ENCODE results near the gene INPP4A. TPM values are rescaled to one million over a fixed set of nuclear protein-coding genes. Genes with fewer than 3 reads are reported as not detected.

INPP4A gene
- polyA plus RNA-seq, 2 of the 4 experiments (the other 2 are of a cell fraction): 9.4 to 16.0 TPM

DNA sequence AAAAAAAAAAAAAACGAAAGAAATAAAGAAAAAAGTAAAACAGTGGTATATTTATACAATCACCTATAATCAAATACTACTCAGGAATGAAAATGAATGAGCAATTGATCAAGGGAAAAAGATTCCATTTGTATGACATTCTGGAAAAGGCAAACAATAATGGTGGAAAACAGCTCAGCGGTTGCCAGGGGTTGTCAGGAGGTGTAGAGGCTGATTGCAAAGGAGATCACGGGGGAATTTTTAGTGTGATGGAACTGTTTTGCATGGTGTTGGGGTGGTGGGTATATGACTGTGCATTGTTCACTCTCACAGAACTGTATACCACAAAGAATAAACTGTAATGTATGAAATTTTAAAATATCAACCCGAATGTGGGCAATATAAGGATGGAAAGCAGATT is 45.5 kb upstream of the INPP4A start:
- ATAC-seq: no peak
- ChIA-PET POLR2A (no interaction called here), CTCF (interaction anchor here (1.0 to 3.1 kb wide), 3 partner anchors 14 to 592 kb away, joined by 3 to 12 read pairs (median 11); no protein-coding TSS in a partner anchor)
- DNase-seq (ENCODE audit: low read depth in 1 of 2, low spot score in 1 of 2): no peak
- TF ChIP-seq FOXS1 (CRISPR knock-in tag; IDR thresholded peaks at IDR 0.05): no peak
- peak; percentile 91 for TF ChIP-seq RFX5 (IDR thresholded peaks at IDR 0.05)
- FAIRE-seq: no peak
- Histone ChIP-seq H3K4me2 (no peak overlapping the region), H3K9me3 (no peaks in the 10 kb centered on the region), H3K4me3 (no peak overlapping the region), H3K4me1 (no peaks in the 10 kb centered on the region), H3K27ac (no peak overlapping the region)
- whole genome bisulfite sequencing (ENCODE audit: missing lambda C conversion rate): 5% methylated on average over 4 of the region's 4 CpGs

DNA sequence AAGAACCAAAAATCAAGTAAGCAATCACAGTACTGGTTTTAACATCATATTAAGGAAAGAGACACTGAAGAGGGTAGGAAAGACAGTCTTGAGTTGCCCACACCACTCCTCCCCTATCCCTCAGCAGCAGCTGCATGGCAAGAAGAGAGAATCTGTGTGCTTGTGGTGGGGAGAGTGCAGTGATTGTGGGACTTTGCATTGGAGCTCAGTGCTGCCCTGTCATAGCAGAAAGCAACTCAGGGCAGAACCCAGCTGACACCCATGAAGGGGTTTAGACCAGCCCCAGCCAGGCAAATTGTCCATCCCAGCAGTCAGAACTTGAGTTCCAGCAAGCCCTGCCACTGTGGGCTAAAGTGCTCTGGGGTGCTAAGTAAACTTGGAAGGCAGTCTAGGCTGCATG is 40.8 kb upstream of the INPP4A start:
- DNase-seq (ENCODE audit: low read depth in 1 of 2, low spot score in 1 of 2) (no peak), ATAC-seq (no peak), FAIRE-seq (no peak)
- Histone ChIP-seq H3K4me3 (no peak overlapping the region), H3K9me3 (no peaks in the 10 kb centered on the region), H3K27ac (no peak overlapping the region), H3K4me1 (no peaks in the 10 kb centered on the region), H3K4me2 (no peak overlapping the region)
- POLR2A ChIA-PET: no interaction called here
- TF ChIP-seq HOXA7 (CRISPR knock-in tag; IDR thresholded peaks at IDR 0.05): no peak
- no peak for TF ChIP-seq ZC3H11A (IDR thresholded peaks at IDR 0.05)
- TF ChIP-seq PHF8 (IDR thresholded peaks at IDR 0.05; ENCODE audit: borderline replicate concordance, low read depth): no peak
- no peak for TF ChIP-seq TFCP2L1 (CRISPR knock-in tag; IDR thresholded peaks at IDR 0.05)
- TF ChIP-seq, protein P1, sequence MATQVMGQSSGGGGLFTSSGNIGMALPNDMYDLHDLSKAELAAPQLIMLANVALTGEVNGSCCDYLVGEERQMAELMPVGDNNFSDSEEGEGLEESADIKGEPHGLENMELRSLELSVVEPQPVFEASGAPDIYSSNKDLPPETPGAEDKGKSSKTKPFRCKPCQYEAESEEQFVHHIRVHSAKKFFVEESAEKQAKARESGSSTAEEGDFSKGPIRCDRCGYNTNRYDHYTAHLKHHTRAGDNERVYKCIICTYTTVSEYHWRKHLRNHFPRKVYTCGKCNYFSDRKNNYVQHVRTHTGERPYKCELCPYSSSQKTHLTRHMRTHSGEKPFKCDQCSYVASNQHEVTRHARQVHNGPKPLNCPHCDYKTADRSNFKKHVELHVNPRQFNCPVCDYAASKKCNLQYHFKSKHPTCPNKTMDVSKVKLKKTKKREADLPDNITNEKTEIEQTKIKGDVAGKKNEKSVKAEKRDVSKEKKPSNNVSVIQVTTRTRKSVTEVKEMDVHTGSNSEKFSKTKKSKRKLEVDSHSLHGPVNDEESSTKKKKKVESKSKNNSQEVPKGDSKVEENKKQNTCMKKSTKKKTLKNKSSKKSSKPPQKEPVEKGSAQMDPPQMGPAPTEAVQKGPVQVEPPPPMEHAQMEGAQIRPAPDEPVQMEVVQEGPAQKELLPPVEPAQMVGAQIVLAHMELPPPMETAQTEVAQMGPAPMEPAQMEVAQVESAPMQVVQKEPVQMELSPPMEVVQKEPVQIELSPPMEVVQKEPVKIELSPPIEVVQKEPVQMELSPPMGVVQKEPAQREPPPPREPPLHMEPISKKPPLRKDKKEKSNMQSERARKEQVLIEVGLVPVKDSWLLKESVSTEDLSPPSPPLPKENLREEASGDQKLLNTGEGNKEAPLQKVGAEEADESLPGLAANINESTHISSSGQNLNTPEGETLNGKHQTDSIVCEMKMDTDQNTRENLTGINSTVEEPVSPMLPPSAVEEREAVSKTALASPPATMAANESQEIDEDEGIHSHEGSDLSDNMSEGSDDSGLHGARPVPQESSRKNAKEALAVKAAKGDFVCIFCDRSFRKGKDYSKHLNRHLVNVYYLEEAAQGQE (IDR thresholded peaks at IDR 0.05): no peak
- TF ChIP-seq FOSB (CRISPR knock-in tag; IDR thresholded peaks at IDR 0.05): no peak
- TF ChIP-seq ZNF302 (CRISPR knock-in tag; IDR thresholded peaks at IDR 0.05): no peak
- no peak for TF ChIP-seq NFE2L2 (conservative IDR thresholded peaks at IDR 0.05; ENCODE audit: low read length)
- CTCF ChIA-PET: interaction anchor here (1.9 to 2.5 kb wide), 2 partner anchors 9 to 19 kb away, joined by 5 to 9 read pairs; no protein-coding TSS in a partner anchor

DNA sequence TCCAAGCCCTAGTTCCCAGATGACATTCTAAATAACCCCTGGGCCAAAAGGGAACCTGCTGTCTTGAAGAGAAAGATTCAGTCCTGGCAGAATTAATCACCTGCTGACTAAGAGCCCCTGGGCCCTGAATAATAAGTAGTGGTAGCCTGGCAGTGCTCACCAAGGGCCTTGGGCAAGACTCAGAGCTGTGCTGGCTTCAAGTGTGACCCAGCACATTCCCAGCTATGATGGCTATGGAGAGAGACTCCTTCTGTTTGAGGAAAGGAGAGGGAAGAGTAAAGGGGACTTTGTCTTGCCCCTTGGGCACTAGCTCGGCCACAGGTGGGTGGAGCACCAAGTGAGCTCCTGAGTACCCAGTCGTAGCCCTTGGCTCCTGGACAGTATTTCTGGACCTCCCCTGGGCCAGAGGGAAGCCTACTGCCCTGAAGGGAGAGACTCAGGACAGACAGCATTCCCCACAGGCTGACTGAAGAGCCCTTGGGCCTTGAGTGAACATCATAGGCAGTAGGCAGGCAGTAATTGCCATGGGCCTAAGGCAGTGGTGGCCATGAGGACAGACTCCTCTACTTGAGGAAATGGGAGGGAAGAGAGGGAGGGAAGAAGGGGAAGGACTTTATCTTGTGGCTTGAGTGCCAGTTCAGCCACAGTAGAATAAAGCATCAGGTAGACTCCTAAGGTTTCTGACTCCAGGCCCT is 40.0 kb upstream of the INPP4A start:
- ATAC-seq (no peak; a peak in 1 of 6 replicates), DNase-seq (ENCODE audit: low read depth in 1 of 2, low spot score in 1 of 2) (no peak), FAIRE-seq (no peak)
- WGBS (ENCODE audit: missing lambda C conversion rate): 30% methylated on average over 2 of the region's 2 CpGs
- H3K4me3 ChIP-seq: no peak overlapping the region
- CTCF ChIA-PET: interaction anchor here (2.5 kb wide), 1 partner anchor 19 kb away, joined by 5 read pairs; no protein-coding TSS in a partner anchor
- H3K4me1 ChIP-seq: no peaks in the 10 kb centered on the region
- POLR2A ChIA-PET: no interaction called here
- no peaks in the 10 kb centered on the region for H3K9me3 ChIP-seq
- no peak overlapping the region for H3K4me2 ChIP-seq
- no peak for TF ChIP-seq RAD21 (conservative IDR thresholded peaks at IDR 0.05 in 1 of 2, IDR thresholded peaks at IDR 0.05 in 1 of 2)
- TF ChIP-seq ZSCAN20 (CRISPR knock-in tag; IDR thresholded peaks at IDR 0.05): no peak
- TF ChIP-seq ESRRA (IDR thresholded peaks at IDR 0.05; ENCODE audit: borderline replicate concordance, low read length): no peak
- TF ChIP-seq CBX2 (IDR thresholded peaks at IDR 0.05; ENCODE audit: borderline replicate concordance, low read depth): no peak
- no peak for TF ChIP-seq RNF2 (IDR thresholded peaks at IDR 0.05; ENCODE audit: borderline replicate concordance, low read depth)
- no peak for TF ChIP-seq SMC3 (IDR thresholded peaks at IDR 0.05)
- TF ChIP-seq HEYL (CRISPR knock-in tag; IDR thresholded peaks at IDR 0.05): no peak
- TF ChIP-seq MYC (IDR thresholded peaks at IDR 0.05; ENCODE audit: borderline replicate concordance, low read length): no peak
- TF ChIP-seq, protein P2, sequence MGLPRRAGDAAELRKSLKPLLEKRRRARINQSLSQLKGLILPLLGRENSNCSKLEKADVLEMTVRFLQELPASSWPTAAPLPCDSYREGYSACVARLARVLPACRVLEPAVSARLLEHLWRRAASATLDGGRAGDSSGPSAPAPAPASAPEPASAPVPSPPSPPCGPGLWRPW (IDR thresholded peaks at IDR 0.05): no peak
- H3K27ac ChIP-seq: no peak overlapping the region
